PC-3 (cell line): ENCODE measurements around the gene TFAP2A. TPM values are rescaled to one million over a fixed set of nuclear protein-coding genes. Genes with fewer than 3 reads are reported as not detected.

Experiments
- ATAC-seq: fragments of 200-7000 bp; cut with Tn5 transposase; 2 replicates; pipeline ENCODE4 v1.9.1; 2020; ENCODE audit warnings: mild to moderate bottlenecking, moderate library complexity
- BruUV-seq: library from RNA; stranded (reverse); fragments of 400-500 nt; replicated peaks from 2 replicates; lab custom pipeline; 2021; lab: Mats Ljungman, UMichigan
- CTCF ChIA-PET: fragments of 300-600 bp; sonication (Branson Sonifier 250); formaldehyde crosslinking; loops from one replicate; lab custom pipeline; 2022; ENCODE audit warnings: antibody characterized with exemption; lab: Charles Lee
- POLR2A ChIA-PET: fragments of 300-600 bp; sonication (Branson Sonifier 250); formaldehyde crosslinking; loops from one replicate; lab custom pipeline; 2022; ENCODE audit warnings: antibody characterized with exemption; ENCODE audit not compliant: unreplicated experiment; lab: Charles Lee
- DNase-seq: peaks from one replicate; pipeline ENCODE4 v3.0.0-alpha.2; 2015
- H2AFZ ChIP-seq: fragments of 300-600 bp; sonication (generic); 2 replicates; pipeline ENCODE4 v1.6.0; 2016; ENCODE audit warnings: antibody characterized with exemption, low read length
- H3F3A ChIP-seq: fragments of 300-600 bp; sonication (generic); one replicate; pipeline ENCODE4 v1.6.0; 2017; ENCODE audit warnings: antibody characterized with exemption, low read length, control low read depth, mild to moderate bottlenecking; ENCODE audit not compliant: unreplicated experiment
- H3K27ac ChIP-seq: fragments of 300-600 bp; sonication (generic); 2 replicates; pipeline ENCODE4 v1.5.1; 2016; ENCODE audit warnings: mild to moderate bottlenecking, low read length
- H3K27me3 ChIP-seq: fragments of 300-600 bp; sonication (generic); 2 replicates; pipeline ENCODE4 v1.6.1; 2016; ENCODE audit warnings: low read length, mixed read lengths
- H3K36me3 ChIP-seq: fragments of 300-600 bp; sonication (generic); 2 replicates; pipeline ENCODE4 v1.6.1; 2016; ENCODE audit warnings: low read depth, mixed run types, low read length, mixed read lengths
- H3K4me1 ChIP-seq: fragments of 300-600 bp; sonication (generic); 2 replicates; pipeline ENCODE4 v1.5.1; 2016; ENCODE audit warnings: low read length; ENCODE audit not compliant: insufficient read depth
- H3K4me2 ChIP-seq: fragments of 300-600 bp; sonication (generic); 2 replicates; pipeline ENCODE4 v1.6.0; 2016; ENCODE audit warnings: low read length
- H3K4me3 ChIP-seq: fragments of 300-600 bp; sonication (generic); 2 replicates; pipeline ENCODE4 v1.5.1; 2016; ENCODE audit warnings: mild to moderate bottlenecking, low read length, mixed read lengths
- H3K79me2 ChIP-seq: fragments of 300-600 bp; sonication (generic); 2 replicates; pipeline ENCODE4 v1.6.1; 2017; ENCODE audit warnings: low read length, mixed read lengths
- H3K9ac ChIP-seq: fragments of 300-600 bp; sonication (generic); 2 replicates; pipeline ENCODE4 v1.6.0; 2016; ENCODE audit warnings: mild to moderate bottlenecking, low read length
- H3K9me2 ChIP-seq: fragments of 300-600 bp; sonication (generic); replicated peaks from 2 replicates; pipeline ENCODE4 v1.6.1; 2016; ENCODE audit warnings: mixed run types, low read length, mixed read lengths
- H3K9me3 ChIP-seq: fragments of 300-600 bp; sonication (generic); 2 replicates; pipeline ENCODE4 v1.6.1; 2016; ENCODE audit warnings: low read length, mixed read lengths
- H4K20me1 ChIP-seq: fragments of 300-600 bp; sonication (generic); 2 replicates; pipeline ENCODE4 v1.6.1; 2016; ENCODE audit warnings: low read length, mixed read lengths
- EZH2 ChIP-seq: fragments of 300-600 bp; sonication (generic); IDR thresholded peaks from one replicate; pipeline ENCODE4 v1.6.1; 2017; ENCODE audit warnings: antibody characterized with exemption, mild to moderate bottlenecking, low read length; ENCODE audit not compliant: unreplicated experiment
- EZH2phosphoT487 ChIP-seq: fragments of 300-600 bp; sonication (generic); IDR thresholded peaks from 2 replicates; pipeline ENCODE4 v1.6.1; 2018; ENCODE audit warnings: mild to moderate bottlenecking, antibody characterized with exemption, low read length, borderline replicate concordance
- intact Hi-C: fragments of 100-400 bp; cut with micrococcal nuclease; formaldehyde crosslinking; loops from 2 replicates; pipeline ENCODE4 v1.9.0; 2023
- total RNA-seq: library from RNA; depleted of rRNA; stranded (reverse); fragments of >200 nt; gene quantifications from 2 replicates; pipeline ENCODE4 v1.2.3, GENCODE V29; 2014
- TF ChIP-seq, protein P1 (sequence below): fragments of 300-600 bp; sonication (generic); conservative IDR thresholded peaks from 2 replicates; pipeline ENCODE4 v1.5.1; 2017; ENCODE audit warnings: antibody characterized with exemption, low read depth, mild to moderate bottlenecking, low read length

The TFAP2A gene
- total RNA-seq, 1 experiment from 2014 or later = 29.4 TPM

DNA sequence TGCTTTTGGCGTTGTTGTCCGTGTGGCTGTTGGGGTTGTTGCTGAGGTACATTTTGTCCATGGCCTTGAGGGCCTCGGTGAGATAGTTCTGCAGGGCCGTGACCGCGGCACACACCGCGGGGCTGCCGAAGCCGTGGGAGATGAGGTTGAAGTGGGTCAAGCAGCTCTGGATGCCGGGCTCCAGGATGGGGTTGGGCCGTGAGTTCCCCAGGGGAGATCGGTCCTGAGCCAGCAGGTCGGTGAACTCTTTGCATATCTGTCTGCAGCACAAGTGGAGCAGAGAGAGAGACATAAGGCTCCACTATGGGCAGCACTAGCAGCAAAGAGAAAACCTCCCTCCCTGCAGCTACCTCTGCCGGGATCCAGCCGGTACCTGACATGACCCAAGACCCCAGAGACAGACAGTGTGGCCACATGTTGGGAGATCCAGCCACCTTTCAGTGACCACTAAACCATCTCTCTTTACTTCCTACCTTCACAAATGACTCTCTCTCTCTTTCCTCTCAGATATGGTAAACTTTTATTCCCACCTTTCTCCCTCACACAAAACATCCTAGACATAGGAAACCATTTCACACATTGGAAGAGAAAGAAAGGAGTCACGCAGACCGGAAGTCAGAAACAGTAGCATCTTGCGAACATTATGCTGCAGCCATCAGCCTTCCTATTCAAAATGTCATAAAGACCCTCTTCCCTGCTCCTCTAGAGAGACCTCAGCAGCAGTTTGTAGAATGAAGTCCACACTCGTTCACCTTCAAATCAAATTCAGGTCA is 16.2 kb downstream of the TFAP2A start:
- Histone ChIP-seq H3K4me1 (peaks cover 36% of the 10 kb centered on the region), H3K9ac (no peak overlapping the region), H3K36me3 (peaks cover 56% of the 10 kb centered on the region), H3K27ac (no peak overlapping the region), H3K4me3 (no peak overlapping the region), H4K20me1 (no peaks in the 10 kb centered on the region), H3F3A (no peaks in the 10 kb centered on the region), H3K4me2 (no peak overlapping the region), H3K79me2 (peaks cover 25% of the 10 kb centered on the region), H3K9me3 (no peaks in the 10 kb centered on the region), H3K27me3 (no peaks in the 10 kb centered on the region), H2AFZ (no peak overlapping the region), H3K9me2 (no peaks in the 10 kb centered on the region)
- DNase-seq (no peak), ATAC-seq (no peak)
- ChIA-PET CTCF (no interaction called here), POLR2A (no interaction called here)
- intact Hi-C loops = no loop called here
- no TSS peak for BruUV-seq
- TF ChIP-seq, protein P1, sequence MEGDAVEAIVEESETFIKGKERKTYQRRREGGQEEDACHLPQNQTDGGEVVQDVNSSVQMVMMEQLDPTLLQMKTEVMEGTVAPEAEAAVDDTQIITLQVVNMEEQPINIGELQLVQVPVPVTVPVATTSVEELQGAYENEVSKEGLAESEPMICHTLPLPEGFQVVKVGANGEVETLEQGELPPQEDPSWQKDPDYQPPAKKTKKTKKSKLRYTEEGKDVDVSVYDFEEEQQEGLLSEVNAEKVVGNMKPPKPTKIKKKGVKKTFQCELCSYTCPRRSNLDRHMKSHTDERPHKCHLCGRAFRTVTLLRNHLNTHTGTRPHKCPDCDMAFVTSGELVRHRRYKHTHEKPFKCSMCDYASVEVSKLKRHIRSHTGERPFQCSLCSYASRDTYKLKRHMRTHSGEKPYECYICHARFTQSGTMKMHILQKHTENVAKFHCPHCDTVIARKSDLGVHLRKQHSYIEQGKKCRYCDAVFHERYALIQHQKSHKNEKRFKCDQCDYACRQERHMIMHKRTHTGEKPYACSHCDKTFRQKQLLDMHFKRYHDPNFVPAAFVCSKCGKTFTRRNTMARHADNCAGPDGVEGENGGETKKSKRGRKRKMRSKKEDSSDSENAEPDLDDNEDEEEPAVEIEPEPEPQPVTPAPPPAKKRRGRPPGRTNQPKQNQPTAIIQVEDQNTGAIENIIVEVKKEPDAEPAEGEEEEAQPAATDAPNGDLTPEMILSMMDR = no peak
- TF ChIP-seq EZH2 (no peak), EZH2phosphoT487 (no peak)

DNA sequence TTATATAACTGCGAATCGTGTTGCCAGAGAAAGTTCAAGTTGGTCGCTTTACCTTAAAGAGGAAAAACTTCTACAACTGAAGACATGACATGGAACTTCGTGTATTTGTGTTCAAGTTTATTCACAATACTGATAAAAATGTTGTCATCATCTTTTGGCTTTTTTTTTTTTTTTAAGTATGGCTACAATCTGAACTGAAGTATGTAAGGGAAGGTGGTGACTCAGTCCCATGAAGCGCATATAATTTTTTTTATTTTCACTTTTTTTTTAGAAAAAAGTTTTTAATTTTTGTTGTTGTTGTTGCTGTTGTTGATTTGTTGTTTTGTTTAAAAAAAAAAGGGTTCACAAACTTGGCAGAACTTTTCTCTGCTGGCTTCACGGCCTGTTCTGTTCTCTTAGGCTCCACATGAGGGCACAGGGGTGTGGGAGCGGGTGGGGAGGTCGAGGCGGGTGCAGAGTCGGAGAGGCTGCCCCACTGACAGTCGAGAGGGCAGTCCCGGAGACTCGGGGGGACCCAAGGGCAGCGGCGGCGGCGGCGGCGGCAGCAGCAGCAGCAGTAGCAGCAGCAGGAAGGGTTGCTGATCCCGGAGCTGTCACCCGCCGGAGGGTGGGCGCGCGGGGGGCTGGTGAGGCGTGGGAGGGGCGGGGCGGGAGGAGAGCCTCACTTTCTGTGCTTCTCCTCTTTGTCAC is 17.0 kb downstream of the TFAP2A start:
- ChIA-PET CTCF (no interaction called here), POLR2A (no interaction called here)
- Histone ChIP-seq H2AFZ (no peak overlapping the region), H3F3A (no peaks in the 10 kb centered on the region), H4K20me1 (no peaks in the 10 kb centered on the region), H3K4me2 (no peak overlapping the region), H3K27ac (no peak overlapping the region), H3K9ac (no peak overlapping the region), H3K27me3 (no peaks in the 10 kb centered on the region), H3K4me1 (peaks cover 30% of the 10 kb centered on the region), H3K9me2 (no peaks in the 10 kb centered on the region), H3K79me2 (peaks cover 21% of the 10 kb centered on the region), H3K9me3 (no peaks in the 10 kb centered on the region), H3K4me3 (no peak overlapping the region), H3K36me3 (peaks cover 53% of the 10 kb centered on the region)
- no peak for TF ChIP-seq EZH2
- TF ChIP-seq EZH2phosphoT487 = no peak
- TF ChIP-seq, protein P1 = no peak
- ATAC-seq = no peak
- no TSS peak for BruUV-seq
- intact Hi-C loops = no loop called here
- no peak for DNase-seq

DNA sequence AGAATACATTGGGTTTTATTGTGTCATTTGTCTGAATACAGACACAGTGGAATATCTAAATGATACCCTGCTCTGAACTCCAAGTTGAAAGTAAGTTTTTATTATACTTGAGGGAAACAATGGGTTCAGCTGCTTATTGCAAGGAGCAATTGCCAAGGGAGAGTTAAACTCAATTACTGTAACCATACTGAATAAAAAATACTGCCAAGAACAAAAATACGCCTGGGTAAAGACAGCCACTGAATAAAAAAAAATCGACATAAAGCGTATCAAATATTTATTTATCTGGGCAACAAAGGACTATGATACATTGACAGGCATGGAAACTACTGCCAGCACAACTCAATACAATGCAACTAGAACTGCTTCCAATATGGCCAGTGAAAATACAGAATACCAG is 18.1 kb downstream of the TFAP2A start:
- BruUV-seq = no TSS peak
- POLR2A ChIA-PET = no interaction called here
- no peak for ATAC-seq

More for the DNA sequence above, 18.1 kb downstream of the TFAP2A start:
- no peaks in the 10 kb centered on the region for H3K27me3 ChIP-seq
- intact Hi-C loops = no loop called here
- no peak overlapping the region for H2AFZ ChIP-seq
- no peak overlapping the region for H3K27ac ChIP-seq
- no peaks in the 10 kb centered on the region for H3F3A ChIP-seq
- peaks cover 19% of the 10 kb centered on the region for H3K4me1 ChIP-seq
- H3K9ac ChIP-seq = no peak overlapping the region
- CTCF ChIA-PET = no interaction called here
- no peak for DNase-seq
- H3K79me2 ChIP-seq = peaks cover 10% of the 10 kb centered on the region
- no peaks in the 10 kb centered on the region for H4K20me1 ChIP-seq
- H3K4me3 ChIP-seq = no peak overlapping the region
- no peaks in the 10 kb centered on the region for H3K9me2 ChIP-seq
- H3K4me2 ChIP-seq = no peak overlapping the region
- H3K9me3 ChIP-seq = no peaks in the 10 kb centered on the region
- TF ChIP-seq EZH2phosphoT487 = no peak
- TF ChIP-seq, protein P1 = no peak
- no peak for TF ChIP-seq EZH2
- peaks cover 43% of the 10 kb centered on the region for H3K36me3 ChIP-seq
